HG03342 (cell line): Measurements from ENCODE around the gene DNMT3B.

Experiments
- ATAC-seq: cut with Tn5 transposase; IDR thresholded peaks from one replicate; pipeline ENCODE4 v1.9.1; 2021; ENCODE audit warnings: mild to moderate bottlenecking, moderate library complexity; ENCODE audit not compliant: unreplicated experiment

DNMT3B gene

DNA sequence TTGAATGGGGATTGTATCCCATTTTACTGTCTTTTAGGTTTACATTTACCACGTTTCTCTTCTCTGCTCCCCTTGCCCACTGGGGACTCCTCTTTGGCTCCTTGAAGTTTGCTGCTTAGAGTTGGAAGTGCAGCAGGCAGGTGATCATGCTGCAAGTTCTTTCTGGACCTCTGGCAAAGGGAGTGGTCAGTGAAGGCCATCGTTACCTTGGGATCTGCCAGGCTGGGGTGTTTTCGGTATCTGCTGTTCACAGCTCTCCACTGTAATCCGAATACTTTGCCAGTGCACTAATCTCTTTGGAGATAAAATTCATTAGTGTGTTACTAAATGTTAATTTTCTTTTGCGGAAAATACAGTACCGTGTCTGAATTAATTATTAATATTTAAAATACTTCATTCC is 87.4 kb downstream of the DNMT3B start:
- ATAC-seq: no peak

DNA sequence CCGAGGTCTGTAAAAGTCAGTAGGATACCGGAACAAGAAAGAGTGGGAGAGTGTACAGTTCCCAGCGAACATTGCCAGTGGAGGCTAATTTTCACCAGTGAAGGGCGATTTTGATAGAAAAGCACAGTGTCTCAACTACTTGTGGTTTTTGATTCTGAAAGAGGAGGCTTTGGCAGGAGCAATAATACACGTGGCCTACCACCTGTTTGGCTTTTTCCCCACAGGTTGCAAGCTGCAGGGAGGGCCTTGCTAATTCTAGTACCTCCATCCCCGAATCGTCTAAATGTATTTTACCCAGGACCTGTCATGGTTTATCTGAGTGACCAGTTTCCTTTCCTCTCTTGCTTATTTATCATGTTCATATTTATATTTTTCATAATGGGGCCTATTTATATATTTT is 93.2 kb downstream of the DNMT3B start:
- ATAC-seq: no peak

DNA sequence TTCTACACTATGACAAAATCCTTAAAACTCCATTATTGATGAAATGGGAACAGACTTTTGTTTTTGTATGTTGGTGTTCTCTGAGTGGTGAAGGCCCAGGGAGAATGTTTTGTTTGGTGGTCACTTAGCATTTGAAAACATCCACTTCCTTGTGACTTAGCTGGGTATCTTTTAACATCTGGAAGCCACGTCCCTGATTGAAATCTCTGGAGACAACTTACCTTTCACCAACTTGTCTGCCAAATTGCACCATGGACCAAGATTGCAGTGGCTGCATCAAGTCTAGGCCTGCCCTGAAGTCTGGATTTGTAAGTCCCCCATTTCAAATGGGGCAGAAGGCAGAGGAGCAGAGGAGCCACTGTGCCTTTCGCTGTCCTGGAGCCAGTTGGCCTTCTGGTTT is 96.0 kb downstream of the DNMT3B start:
- no peak for ATAC-seq
